SIG-M5 (cell line): Measurements from ENCODE around the gene SIGLEC9.
"Not testable (repeated sequence)": the region's sequence is repeated elsewhere in the genome, so short reads cannot be mapped to it uniquely, and the experiment has no call there.

ENCODE experiments used
- DNase-seq: peaks from one replicate; lab custom pipeline; 2025; lab: John Stamatoyannopoulos, UW

Gene SIGLEC9

DNA sequence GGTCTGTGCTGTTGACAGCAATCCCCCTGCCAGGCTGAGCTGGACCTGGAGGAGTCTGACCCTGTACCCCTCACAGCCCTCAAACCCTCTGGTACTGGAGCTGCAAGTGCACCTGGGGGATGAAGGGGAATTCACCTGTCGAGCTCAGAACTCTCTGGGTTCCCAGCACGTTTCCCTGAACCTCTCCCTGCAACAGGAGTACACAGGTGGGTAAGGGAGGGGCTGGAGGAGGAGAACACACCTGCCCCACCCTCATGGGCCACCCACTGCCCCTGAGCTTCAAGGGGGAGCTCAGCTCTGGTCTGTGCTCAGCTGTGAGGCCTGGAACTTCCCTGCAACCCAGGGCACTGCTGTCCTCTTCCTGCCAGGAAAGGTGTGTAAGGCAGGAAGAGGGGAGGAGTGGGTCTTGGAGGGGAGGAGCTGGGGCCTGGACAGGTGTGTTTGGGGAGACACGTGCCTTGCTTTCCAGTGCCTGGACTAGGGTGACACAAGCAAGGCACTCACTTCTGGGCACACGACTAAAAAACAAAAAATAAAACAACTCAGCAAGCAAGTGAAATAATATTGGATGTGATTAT lies 21.3 kb downstream of the SIGLEC9 start:
- no peak for DNase-seq

DNA sequence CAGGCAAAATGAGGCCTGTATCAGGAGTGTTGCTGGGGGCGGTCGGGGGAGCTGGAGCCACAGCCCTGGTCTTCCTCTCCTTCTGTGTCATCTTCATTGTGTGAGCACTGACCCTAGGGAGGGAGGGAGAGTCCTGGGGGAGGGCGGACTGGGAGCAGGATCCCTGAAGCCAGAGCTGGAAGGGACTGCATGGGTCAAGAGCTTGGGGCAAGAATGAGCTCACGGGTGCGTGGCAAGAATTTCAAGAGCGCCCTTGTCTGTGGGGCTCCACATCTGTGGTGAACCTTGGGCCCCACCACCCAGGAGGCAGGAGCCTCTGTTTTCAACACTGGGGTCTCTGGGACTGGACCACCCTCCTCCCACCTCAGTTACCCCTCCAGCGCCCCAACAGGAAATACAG lies 22.0 kb downstream of the SIGLEC9 start:
- DNase-seq, result no peak

DNA sequence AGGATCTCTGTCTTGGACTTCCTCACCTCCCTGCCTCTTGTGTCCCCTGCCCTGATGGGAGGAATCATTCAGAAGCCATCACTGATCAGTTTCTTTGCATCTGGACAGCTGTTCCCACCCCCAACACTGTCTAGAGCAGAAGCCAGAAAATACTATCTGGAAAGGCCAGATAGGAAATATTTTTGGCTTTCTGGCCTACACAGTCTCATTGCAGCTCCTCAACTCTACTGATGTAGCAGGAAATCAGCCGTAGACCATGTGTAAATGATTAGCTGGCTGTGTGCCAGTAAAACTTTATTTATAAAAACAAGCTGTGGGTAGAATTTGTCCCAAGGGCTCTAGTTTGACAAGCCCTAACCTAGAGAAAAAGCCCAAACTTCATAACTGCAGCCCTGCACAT lies 23.0 kb downstream of the SIGLEC9 start:
- no peak for DNase-seq

DNA sequence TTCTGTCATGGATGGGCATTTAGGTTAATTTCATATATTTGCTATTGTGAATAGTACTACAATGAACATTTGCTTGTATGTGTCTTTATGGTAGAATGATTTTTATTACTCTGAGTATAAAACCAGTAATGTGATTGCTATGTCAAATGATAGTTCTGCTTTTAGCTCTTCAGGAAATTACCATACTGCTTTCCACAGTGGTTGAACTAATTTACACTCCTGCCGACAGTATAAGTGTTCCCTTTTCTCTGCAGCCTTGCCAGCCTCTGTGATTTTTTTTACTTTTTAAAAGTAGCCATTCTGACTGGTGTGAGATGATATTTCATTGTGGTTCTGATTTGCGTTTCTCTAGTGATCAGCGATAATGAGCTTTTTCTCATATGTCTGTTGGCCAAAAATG lies 23.9 kb downstream of the SIGLEC9 start:
- no peak for DNase-seq

- no peak for DNase-seq
Measured at GRCh38 chr19:51150627-51151026, 25.9 kb downstream of the SIGLEC9 start.

DNA sequence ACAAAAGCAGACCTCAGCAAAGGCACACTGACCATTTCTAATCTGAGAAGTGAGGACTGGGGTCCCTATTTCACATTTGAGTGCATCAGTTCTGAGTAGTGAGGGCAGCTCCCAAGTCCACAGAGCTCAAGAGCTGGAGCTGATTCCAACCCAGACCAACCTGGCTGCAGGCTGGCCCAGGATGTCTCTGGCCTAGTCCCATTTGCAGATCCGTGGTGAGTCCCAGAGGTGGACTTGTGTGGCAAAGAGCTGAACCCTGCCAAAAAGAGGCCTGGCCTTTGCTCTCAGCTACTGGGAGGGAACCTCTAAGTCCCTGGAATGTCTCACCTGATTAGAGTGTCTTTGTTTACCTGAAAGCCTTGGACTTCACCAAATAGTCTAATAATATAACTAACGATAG lies 32.0 kb downstream of the SIGLEC9 start:
- DNase-seq, result no peak

- no peak for DNase-seq
Measured at GRCh38 chr19:51157265-51157664, 32.6 kb downstream of the SIGLEC9 start.

DNA sequence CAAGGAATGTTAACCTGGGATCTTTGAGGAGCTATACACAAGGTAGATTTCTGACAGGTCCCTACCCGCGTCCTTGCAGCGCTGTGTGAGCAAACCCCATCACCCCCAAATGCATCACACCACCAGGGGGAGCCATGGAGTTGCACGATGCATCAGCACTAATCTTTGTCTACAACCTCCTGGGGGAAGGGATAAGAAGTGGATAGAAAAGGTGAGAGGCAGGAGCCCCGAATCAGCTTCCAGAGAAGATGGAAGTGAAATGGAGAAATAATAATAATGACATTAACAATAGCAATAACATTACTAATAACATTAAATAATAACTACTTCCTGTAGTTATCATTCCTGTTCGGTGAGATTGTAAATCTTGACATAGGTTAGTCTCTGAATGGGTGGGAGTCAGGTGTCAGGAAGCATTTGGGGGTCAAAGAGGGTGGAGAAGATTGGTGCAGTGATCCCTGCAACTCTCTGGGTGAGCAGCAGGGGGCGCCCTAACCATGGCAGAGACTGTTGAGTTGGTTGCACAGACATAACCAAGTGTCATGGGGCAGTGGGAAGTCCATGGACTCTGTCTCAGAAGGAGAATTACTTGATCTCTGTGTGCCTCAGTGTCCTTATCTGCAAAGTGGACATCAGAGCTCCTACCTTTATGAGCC lies 33.9 kb downstream of the SIGLEC9 start:
- DNase-seq, result no peak

GRCh38 chr19:51159656-51160055 lies 35.0 kb downstream of the SIGLEC9 start:
- no peak for DNase-seq

DNA sequence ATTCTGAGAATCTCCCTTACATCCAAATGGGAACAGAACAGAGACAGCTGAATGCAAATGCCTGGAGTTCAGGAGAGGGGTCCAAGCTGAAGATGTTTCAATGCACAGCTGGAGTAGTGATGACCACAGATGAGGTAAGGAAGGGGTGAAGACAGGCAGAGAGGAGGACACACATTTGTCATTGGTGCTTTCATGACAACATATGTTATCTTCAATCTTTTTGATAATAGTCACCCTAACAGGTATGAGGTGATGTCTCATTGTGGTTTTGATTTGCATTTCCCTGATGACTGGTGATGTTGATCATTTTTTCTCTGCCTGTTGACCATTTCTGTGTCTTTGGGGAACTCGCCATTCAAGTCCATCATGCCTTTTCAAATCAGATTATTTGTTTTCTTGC lies 36.6 kb downstream of the SIGLEC9 start:
- DNase-seq, result no peak

DNA sequence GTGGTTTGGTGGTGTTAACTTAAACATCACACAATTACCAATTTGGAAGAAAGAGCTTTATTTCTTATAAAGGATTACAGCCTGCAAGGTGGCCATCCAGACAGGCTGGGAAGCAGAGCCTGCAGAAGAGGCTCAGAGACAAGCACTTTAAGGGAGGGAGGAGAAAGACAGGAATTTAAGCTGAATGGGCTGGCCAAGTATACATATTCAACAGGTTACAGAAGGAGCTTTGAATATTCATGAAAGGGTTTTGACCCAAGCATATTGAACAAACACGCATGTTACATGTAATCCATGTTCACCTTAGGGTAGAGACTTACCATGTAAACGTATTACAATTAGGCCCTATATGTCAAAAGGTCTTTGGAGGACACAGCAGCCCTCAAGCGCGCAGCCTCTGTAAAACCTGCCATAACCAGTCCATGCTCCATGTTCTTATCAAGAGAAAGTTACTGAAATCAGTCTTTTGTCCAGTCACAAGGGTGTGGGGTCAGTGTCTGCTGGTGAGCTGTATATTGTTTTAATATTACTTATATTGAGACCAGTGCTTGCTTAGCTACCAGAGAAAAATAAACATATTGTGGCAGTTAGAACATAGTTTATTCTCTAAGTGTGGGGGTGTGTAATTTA lies 37.3 kb downstream of the SIGLEC9 start:
- DNase-seq, result no peak

- DNase-seq, result no peak
Measured at GRCh38 chr19:51163257-51163656, 38.6 kb downstream of the SIGLEC9 start.

DNA sequence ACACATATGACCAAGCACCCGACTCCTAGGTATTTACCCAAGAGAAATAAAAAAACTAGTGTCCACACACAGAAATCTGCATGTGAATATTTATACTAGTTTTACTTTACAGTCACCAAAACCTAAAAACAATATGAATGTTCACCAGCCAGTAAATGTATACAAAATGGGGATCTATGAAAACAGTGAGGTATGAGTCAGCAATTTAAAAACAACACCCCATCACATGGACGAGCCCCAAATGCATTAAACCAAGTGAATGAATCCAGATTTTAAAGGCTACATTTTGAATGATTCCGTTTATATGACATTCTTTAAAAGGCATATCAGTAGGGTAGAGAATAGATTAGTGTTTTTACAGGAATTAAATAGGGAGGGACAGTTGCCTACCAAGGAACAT lies 39.5 kb downstream of the SIGLEC9 start:
- DNase-seq, result no peak

GRCh38 chr19:51166846-51167490 lies 42.3 kb downstream of the SIGLEC9 start:
- DNase-seq, result no peak

GRCh38 chr19:51168564-51169282 lies 44.0 kb downstream of the SIGLEC9 start:
- DNase-seq, result no peak

- DNase-seq, result not testable (repeated sequence)
Measured at GRCh38 chr19:51169283-51169918, 44.7 kb downstream of the SIGLEC9 start.

DNA sequence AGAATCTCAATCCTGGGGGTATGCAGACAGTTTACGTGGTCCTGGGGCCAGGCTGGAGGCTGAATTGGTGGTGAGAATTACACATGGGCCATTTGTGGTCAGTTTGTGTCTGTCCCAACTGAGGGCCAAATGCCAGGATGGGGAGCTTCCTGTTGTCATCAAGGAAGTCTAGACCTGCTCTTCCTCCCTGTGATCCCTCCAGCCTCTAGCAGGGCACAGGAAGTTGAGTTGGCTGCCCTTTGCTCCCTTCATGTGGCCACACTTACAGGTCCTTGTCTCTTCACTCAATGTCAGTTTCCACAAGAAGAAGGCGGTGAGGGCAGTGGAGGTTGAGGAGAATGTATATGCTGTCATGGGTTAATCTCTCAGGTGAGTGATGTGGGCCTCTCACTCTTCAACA lies 47.5 kb downstream of the SIGLEC9 start:
- no peak for DNase-seq

- no peak for DNase-seq
Measured at GRCh38 chr19:51173681-51174080, 49.0 kb downstream of the SIGLEC9 start.

DNA sequence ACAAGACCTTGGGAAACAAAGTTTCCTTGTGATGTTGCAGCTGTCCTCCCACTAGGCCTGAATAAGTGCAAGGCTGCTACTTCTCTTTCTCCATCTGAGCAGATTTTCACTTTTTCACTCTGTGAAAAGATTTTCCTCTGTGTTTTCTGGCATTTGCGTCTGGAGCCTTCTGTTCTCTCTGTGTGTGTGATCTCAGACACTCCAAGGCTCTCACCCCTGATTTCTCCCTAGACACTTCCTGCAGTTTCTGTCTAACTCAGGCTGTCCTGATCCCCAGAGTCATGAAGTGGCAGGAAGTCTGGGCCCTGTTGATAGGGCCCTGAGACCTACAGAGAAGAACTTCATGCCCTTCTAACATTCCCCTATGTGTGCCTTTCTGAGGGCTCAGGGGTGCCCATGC lies 54.5 kb downstream of the SIGLEC9 start:
- DNase-seq, result no peak
